Measurements from ENCODE around the gene DYDC1. TPM values are rescaled to one million over a fixed set of nuclear protein-coding genes. Genes with fewer than 3 reads are reported as not detected.
A peak's percentile ranks its signal among the peaks of the same experiment; 100 is the strongest.

Gene DYDC1
- total RNA-seq = not detected

GRCh38 chr10:80356563-80356988, at the start of gene DYDC1, which contains the start of gene DYDC2:
TSS of gene DYDC1 (minus strand) at chr10:80356755. CDS start at chr10:80352601, 4,154 bp downstream.
TSS of gene DYDC2 (plus strand) at chr10:80356781. CDS start at chr10:80362444, 5,663 bp downstream.
- 0 to 6% methylated on average over 33 to 41 of the region's 43 CpGs for WGBS, 2 donors
- DNase-seq (ENCODE audit: low spot score in 2 of 2) = no peak
- intact Hi-C loops (cut with DNase I; ENCODE audit: low total_unique reads) = no loop called here
- TF ChIP-seq, protein P1, sequence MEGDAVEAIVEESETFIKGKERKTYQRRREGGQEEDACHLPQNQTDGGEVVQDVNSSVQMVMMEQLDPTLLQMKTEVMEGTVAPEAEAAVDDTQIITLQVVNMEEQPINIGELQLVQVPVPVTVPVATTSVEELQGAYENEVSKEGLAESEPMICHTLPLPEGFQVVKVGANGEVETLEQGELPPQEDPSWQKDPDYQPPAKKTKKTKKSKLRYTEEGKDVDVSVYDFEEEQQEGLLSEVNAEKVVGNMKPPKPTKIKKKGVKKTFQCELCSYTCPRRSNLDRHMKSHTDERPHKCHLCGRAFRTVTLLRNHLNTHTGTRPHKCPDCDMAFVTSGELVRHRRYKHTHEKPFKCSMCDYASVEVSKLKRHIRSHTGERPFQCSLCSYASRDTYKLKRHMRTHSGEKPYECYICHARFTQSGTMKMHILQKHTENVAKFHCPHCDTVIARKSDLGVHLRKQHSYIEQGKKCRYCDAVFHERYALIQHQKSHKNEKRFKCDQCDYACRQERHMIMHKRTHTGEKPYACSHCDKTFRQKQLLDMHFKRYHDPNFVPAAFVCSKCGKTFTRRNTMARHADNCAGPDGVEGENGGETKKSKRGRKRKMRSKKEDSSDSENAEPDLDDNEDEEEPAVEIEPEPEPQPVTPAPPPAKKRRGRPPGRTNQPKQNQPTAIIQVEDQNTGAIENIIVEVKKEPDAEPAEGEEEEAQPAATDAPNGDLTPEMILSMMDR (IDR thresholded peaks at IDR 0.05) = no peak
- no peak for TF ChIP-seq POLR2A (IDR thresholded peaks at IDR 0.05)
- peak within 1 kb of the TSS; percentile 6 for H3K4me3 ChIP-seq (ENCODE audit: low read depth, poor library complexity, severe bottlenecking)

DNA sequence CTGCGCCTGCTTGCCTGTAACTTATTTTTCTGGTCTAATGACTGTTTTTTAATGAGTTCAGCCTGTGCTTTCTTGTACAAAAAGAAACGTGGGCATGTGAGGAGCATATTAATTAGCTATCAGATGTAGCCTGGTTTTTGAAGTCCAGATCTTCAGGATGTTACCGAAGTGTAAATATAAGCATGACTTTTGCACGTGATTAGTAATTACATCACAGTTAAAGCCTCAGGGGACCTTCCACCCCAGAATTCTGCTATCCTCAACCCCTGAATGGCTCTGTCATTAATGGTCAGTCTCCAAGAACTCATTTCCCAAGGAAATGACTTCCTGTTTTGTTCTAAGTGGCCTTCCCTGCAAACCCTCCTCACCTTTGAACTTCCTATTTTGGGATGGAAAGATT, 49.6 kb upstream of the DYDC1 start:
- no peak overlapping the region for H3K4me3 ChIP-seq (ENCODE audit: low read depth, poor library complexity, severe bottlenecking)
- WGBS, 2 donors = 22 to 32% methylated on average over 4 of the region's 4 CpGs
- DNase-seq (ENCODE audit: low spot score in 2 of 2) = peak in 1 of 2 donors; percentile 12
- intact Hi-C loops (cut with DNase I; ENCODE audit: low total_unique reads) = no loop called here
- TF ChIP-seq POLR2A (IDR thresholded peaks at IDR 0.05) = no peak
- TF ChIP-seq, protein P1 (IDR thresholded peaks at IDR 0.05) = no peak

- 40 to 51% methylated on average over 4 of the region's 4 CpGs for WGBS, 2 donors
- intact Hi-C loops (cut with DNase I; ENCODE audit: low total_unique reads) = no loop called here
- peak in 1 of 2 donors; percentile 50 for DNase-seq (ENCODE audit: low spot score in 2 of 2)
- H3K4me3 ChIP-seq (ENCODE audit: low read depth, poor library complexity, severe bottlenecking) = no peak overlapping the region
- TF ChIP-seq, protein P1 (IDR thresholded peaks at IDR 0.05) = no peak
- TF ChIP-seq POLR2A (IDR thresholded peaks at IDR 0.05) = no peak
These were observed 49.1 kb upstream of the DYDC1 start for GRCh38 chr10:80405626-80406025.

GRCh38 chr10:80405035-80405434, 48.5 kb upstream of the DYDC1 start:
- 68 to 71% methylated on average over 1 of the region's 1 CpG for WGBS, 2 donors
- no peak overlapping the region for H3K4me3 ChIP-seq (ENCODE audit: low read depth, poor library complexity, severe bottlenecking)
- TF ChIP-seq, protein P1 (IDR thresholded peaks at IDR 0.05) = no peak
- no peak for TF ChIP-seq POLR2A (IDR thresholded peaks at IDR 0.05)
- DNase-seq (ENCODE audit: low spot score in 2 of 2) = peak in 1 of 2 donors; percentile 9
- intact Hi-C loops (cut with DNase I; ENCODE audit: low total_unique reads) = no loop called here

- no peak overlapping the region for H3K4me3 ChIP-seq (ENCODE audit: low read depth, poor library complexity, severe bottlenecking)
- peak in 1 of 2 donors; percentile 10 for DNase-seq (ENCODE audit: low spot score in 2 of 2)
- 64 to 73% methylated on average over 8 of the region's 8 CpGs for WGBS, 2 donors
- intact Hi-C loops (cut with DNase I; ENCODE audit: low total_unique reads) = no loop called here
- TF ChIP-seq POLR2A (IDR thresholded peaks at IDR 0.05) = no peak
- TF ChIP-seq, protein P1 (IDR thresholded peaks at IDR 0.05) = no peak
These were observed 43.7 kb upstream of the DYDC1 start for GRCh38 chr10:80400136-80400804.

Data from lower leg skin (tissue), 4 donors.